ENCODE results near the gene HCN2.

DNA sequence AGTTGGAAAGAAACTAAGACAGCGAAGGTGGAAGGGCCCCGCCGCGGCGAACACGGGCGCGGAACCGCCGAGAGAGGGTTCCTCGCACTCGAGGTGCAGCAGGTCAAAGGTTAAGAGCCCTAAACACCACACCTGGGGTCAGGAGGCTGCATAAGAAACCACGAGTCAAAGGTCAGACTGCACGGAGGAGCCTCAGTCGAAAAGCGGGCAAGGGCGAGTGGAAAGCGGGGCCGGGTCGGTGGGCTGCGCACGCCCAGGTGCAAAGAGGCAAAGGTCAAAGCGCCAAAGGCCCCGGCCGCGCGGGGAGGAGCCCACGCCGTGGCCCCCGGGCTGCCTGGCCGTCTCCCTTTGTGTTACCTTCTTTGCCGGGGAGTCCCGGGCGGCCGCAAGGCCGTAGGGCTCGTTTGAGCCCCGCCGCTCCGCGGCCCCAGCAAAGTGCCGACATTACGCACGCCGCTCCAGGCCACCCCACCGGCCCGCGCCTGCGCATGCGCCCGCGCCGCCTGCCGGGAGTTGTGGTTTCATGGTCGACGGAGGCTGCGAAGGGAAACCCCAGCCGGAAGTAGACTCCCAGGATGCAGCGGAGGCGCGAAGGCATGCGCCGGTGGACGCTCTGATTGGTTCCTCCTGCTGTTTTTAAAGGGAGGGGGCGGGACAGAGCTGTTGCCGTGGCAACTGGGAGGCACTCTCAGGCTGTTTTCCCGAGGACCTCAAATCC, 43.5 kb downstream of the HCN2 start, which contains the start of gene POLRMT:
- TF ChIP-seq CTCF (conservative IDR thresholded peaks at IDR 0.05; ENCODE audit: low read depth, low read length) (no peak), EZH2phosphoT487 (IDR thresholded peaks at IDR 0.05; ENCODE audit: borderline replicate concordance, low read length) (no peak), EZH2 (IDR thresholded peaks at IDR 0.05; ENCODE audit: low read length, unreplicated experiment) (no peak)
